ENCODE data around the gene IRX3.
"Not testable (repeated sequence)": the region's sequence is repeated elsewhere in the genome, so short reads cannot be mapped to it uniquely, and the experiment has no call there.

Gene IRX3

GRCh38 chr16:54273566-54273965 is 13.0 kb downstream of the IRX3 start:
- DNase-seq = no peak

DNA sequence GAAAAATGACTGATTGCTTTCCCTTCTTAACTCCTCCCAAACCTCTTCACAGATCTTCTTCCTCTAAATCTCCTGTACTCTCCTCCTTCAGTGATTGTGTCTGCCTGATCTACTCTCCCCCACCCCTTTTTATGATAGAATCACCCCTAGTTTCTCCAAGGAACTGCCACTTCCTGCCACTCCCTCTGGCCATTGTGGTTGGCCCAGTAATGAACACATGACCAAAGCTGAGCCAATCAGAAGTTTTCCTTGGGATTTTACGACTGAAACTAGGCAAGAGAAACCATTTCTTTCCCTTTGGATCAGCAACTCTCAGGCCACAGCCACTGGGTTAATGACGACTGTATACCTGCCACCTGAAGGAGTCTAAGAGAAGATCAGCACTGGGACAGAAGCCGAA is 15.9 kb downstream of the IRX3 start:
- DNase-seq = no peak

- no peak for DNase-seq
These were observed 17.1 kb downstream of the IRX3 start for GRCh38 chr16:54269461-54269860.

DNA sequence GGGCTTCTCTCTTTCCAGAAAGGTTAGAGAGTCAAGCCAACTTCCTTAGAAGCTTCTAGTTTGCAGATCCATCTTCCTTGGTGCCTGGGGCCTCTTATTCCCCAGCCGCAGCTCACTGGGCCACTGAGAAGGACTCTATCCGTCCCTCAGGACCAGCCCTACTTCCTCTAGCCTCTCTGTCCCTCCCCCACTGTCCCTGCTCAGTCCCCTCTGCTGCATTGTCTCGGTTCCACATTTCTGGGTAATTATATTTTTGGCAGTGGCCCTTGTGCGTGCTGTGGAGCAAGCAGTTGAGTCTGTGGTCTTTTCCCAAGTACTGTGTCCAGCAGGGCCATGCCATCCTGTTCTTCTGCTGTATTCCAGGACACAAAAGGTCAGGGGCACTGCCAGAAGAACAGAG is 17.8 kb downstream of the IRX3 start:
- DNase-seq = no peak

DNA sequence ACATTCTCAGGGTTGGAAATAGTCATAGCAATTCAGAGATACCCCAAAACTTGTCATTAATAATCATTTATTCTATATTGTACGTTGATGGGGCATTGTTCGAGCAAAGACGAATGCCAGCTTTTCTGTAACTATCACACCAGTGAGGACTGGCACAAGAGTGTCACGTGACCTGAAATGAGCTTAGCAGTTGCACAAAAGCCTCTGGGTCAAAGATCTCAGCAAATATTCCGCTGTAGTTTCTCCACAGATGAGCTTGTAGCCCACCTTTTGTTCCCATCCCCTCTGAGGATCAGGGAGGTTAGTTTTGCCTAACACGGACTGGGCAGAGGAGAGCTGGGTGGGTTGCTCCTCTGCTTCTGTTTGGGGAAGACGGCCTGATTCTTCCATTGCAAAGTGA is 18.2 kb downstream of the IRX3 start:
- no peak for DNase-seq

- no peak for DNase-seq
These were observed 20.1 kb downstream of the IRX3 start for GRCh38 chr16:54266363-54266955.

- no peak for DNase-seq
These were observed 20.9 kb downstream of the IRX3 start for GRCh38 chr16:54265575-54266107.

DNA sequence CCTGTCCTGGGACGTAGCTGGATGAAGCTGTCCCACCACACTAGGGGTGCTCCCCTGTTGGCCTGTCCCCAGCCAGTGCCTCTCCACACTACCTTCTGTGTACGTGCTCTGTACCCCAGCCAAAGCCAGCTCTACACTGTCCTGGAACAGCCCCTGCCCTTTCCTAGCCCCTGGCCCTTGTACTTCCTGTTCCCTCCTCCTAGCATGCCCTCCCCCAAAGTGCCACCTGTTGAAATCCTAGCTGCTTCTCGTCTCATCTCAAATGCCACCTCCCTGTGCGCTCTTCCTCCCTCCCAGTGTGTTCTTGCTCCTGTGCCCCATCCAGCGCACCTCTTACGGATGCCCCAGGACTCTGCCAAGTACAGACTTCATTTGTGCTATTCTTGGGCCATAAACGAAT is 33.5 kb downstream of the IRX3 start:
- DNase-seq = no peak

DNA sequence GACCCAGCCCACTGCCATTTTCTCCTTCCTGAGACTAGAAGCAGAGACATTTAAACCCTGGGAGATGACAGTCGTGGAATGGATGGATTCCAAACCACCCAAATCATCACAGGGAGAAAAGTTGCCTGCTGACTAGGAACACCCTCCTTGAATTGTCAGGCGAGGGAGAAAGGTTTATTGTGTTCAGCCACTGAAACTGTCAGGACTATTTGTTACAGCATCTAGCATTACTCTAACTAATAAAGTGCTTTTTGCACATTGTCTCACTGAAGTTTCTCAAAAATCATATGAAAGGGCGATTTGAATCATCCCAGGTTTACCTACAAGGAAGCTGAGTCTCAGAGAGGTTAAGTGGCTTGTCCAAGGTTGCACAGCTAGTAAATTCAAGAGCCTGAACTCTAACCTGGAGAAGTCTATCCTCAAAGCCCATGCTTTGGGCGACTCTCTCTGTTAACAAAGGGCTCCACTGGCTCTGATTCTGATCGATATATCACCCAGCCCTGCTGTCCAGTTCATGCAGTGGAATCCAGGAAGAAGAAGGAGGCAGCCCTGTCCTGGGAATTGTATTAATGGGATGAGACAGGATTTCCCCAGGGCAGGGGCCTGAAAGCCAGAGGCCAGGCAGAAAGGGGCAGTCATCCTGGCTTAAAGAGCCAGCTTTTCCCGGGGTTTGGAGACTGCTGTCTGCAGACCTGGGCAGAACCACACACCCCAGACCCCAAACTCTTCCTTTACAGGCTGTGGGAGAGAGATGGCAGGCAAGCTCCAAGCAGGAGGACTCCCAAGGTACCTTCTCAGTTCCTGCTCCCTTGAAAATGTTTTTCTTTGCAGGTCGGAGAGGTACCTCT is 37.5 kb downstream of the IRX3 start:
- DNase-seq = no peak

- not testable (repeated sequence) for DNase-seq
These were observed 38.9 kb downstream of the IRX3 start for GRCh38 chr16:54247705-54248104.

- DNase-seq = no peak
These were observed 40.1 kb downstream of the IRX3 start for GRCh38 chr16:54246454-54246821.

DNA sequence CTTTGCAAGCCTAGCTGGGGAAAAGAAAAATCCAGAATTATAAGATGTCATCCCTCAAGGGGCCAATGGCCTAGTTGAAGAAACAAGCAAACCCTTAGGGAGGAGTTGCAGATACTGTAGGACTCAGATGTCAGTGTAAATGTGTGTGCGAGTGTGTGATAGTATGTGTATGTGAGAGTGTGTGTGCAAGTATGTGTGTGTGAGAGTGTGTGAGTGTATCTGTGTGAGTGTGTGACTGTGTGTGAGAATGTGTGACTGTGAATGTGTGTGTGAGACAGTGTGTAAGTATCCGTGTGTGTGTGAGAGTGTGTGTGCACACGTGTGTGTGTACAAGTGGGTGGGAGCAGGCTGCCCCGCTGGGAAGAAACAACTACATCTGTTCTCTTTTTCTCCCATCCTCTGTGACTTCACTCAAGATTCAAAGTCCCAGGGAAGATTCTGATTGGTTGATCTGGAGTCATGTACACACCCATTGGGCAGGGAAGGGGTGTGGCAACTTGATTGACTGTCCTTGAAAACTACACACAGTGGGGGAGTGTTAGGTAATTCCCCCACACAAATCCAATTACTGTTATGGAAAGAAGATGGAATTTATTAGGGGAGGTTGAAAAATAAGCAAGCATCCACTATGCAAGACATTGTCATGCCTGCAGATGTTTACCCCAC is 40.7 kb downstream of the IRX3 start:
- no peak for DNase-seq

DNA sequence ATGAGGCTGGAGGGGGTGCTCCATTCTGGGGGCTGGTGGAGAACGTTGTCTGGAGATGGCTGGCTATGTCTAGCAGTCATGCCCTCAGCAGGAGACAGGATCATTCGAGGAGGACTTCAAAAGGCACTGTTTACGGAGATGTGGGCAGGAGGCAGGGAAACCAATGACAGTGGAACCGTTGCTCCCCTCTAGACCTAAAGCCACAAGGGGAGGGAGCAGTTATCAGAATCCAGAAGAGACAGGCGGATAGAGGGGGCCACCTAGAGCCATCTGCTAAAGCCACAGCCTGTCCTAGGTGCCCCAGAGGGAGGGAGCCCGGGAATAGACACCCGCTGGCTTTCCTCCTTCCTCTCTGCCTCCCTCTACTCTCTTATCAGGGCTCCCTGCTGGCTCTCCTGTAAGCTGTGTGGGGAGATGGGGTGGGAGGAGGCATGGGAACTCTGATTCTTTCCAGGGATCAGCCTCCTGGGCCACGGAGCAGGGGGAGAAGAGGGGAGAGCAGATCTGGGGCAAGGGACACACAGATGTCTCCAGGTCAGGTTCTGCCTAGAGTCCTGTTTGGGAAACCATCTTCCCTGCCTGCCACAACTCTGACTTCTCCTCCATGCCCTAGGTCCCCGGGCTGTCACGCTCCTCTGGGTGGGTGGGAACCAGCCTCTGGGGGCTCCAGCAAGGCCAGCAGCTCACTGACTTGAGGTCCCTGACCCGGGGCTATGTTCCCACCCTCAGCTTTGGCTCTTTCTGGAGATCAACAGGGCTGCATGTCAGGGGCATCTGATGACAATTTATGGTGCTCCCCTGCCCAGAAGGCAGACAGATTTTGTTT is 42.3 kb downstream of the IRX3 start:
- DNase-seq = no peak

DNA sequence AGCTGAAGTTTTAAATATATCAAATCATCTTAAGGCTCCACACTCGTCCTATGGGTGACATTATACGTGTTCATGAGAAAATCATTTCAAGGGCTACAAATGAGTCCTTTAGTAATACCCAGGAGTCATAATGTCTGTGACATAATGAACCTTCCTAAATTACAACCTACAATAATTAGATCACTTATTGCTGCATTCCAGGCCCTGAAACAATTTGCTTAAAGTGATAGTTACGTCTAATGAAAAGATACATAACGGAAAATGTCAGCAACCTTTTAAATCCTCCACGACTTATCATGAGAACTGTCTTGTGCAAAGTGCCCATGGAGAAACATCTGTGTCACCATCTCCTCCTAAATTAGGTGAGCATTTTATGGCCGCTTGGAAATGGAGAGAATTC is 43.4 kb downstream of the IRX3 start:
- DNase-seq = no peak

DNA sequence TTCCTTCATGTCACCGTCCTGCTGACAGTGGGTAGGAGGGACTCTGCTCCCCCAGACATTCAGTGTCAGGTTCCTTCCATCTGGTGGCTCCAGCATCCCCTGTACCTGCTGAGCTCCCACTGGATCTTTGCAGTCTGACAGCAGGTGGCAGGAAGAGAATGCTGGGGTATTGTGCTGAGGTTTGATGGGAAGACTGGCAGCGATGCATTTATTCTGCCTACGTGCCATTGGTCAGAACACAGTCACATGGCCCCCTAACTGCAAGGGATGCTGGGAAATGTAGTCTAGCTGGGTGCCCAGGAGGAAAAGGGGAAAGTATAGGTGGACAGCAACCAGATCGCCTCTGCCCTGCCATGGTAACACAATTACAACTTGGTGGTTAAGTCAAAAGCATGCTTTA is 44.4 kb downstream of the IRX3 start:
- no peak for DNase-seq

- DNase-seq = no peak
These were observed 45.1 kb downstream of the IRX3 start for GRCh38 chr16:54241525-54241924.

DNA sequence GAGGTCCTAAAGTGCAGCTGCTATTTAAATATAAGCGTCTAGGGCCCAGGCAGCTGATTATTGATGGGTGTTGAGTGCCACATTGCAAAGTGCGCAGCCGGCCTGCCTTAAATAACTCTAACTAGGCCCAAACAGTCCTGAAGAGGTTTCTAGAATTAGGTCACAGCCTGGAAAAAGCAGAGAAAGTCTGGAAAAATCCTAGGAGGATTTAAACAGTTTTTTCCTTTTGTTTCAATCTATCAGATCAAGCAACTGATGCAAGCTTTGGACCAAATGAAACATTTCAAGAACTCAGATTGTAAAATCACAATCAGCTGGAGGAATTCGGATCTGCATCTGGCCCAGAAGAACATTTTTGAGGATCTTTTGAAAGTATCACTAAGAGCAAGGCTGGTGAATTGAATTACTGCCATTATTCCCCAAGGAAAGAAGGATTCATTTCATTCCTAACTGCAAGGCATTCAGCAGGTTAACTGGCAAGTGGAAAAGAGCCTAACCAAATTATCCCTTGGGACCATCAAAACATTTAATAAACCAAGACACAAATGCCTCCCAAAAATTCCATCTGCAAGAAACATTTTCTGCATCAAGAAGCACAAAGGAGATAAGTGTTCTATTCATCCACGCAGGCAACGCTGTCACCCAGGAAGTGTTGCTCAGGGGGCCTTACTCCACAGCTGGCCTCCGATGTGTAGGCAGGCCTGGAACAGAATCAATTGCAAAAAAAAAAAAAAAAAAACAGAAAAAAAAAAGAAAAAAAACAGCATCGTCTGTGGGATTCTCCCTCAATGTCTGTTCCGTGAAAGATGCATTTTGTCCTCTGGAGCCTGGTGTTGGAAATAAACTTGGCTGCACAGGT is 46.1 kb downstream of the IRX3 start:
- no peak for DNase-seq

DNA sequence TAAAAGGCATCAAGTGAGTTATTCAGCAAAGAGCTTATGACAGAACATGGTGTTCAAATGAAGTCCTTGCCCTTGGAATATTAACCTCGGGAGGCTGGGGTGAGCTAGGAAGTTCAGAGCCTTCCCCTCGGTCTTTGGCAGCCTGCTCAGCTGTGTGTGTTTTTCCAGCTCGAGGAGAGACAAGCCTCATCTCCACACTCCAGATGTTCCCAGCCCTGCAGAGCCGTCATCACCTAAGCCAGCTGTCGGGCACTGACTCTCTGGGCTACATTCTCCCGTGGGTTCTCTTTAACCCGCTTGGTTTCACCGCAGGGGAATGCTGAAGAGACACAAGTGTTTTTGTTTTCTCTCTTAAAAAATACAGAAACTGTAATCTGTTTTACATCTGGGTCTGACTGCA is 47.1 kb downstream of the IRX3 start:
- no peak for DNase-seq

GRCh38 chr16:54236773-54237172 is 49.8 kb downstream of the IRX3 start:
- no peak for DNase-seq

DNA sequence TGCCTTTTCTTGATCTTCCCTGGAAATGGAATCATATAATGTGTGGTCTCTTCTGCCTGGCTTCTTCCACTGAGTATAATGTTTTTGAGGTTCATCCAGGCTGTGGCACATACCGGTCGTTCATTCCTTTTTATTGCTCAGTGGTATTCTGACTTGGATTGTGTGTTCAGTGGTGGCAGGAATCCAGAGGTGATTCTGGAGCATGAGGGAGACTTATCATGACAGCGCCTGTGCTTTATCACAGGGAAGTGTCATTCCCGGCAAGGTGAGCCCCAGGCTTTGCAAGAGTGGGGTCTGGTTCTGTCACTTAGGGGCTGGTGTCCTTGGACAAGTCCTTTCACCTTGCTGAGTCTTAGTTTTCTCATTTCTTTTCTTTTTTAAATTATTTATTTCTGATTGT is 53.0 kb downstream of the IRX3 start:
- no peak for DNase-seq

Measured in DMS79 treated with DMSO at 0.1 percent for 48 hours (cell line).